Measurements from ENCODE around the gene NBPF19. TPM values are rescaled to one million over a fixed set of nuclear protein-coding genes. Genes with fewer than 3 reads are reported as not detected.
"Not testable (repeated sequence)": the region's sequence is repeated elsewhere in the genome, so short reads cannot be mapped to it uniquely, and the experiment has no call there.

Gene NBPF19
- total RNA-seq, 2 donors from 2014 or later, result 7.7 to 15.1 TPM

DNA sequence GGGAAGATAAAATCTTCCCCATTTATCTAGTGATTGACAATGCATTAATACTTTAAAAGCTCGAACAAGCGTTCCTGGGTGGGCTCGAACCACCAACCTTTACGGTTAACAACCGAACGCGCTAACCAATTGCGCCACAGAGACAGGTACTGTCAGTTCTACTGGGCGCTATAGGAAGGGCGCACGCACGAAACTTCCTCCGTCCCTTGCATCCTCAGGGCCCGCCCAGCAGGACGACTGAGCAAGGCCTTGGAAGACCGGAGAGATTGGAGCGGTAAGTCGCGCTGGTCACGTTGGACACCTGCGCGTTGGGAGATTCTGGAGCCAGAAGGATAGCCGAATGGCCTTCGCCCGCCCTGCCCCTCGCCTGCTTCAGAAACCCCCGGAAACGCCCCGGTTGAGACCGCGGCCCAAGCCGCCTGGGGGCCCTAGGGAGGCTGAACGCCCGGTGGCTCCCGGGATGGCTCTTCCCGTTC lies 83.5 kb downstream of the NBPF19 start:
- not testable (repeated sequence) for H3K36me3 ChIP-seq (ENCODE audit: control insufficient read depth, insufficient read depth, low read length); H3K4me1 ChIP-seq (ENCODE audit: control insufficient read depth, insufficient read depth, low read length); H3K36me3 Mint-ChIP-seq (ENCODE audit: low read depth); H3K9ac ChIP-seq (ENCODE audit: extremely low read depth, low read length, poor library complexity, severe bottlenecking); H3K27me3 ChIP-seq (ENCODE audit: control insufficient read depth, insufficient read depth, low read length, poor library complexity, severe bottlenecking); H3K9me3 ChIP-seq (ENCODE audit: control insufficient read depth, low read length); H3K27me3 Mint-ChIP-seq (ENCODE audit: insufficient read depth); H3K4me1 Mint-ChIP-seq; H3K9me3 Mint-ChIP-seq; H3K27ac ChIP-seq (ENCODE audit: low read depth, low read length); H3K27ac Mint-ChIP-seq
- DNase-seq, result peak; percentile 87
- peak; percentile 31 for TF ChIP-seq CTCF (conservative IDR thresholded peaks at IDR 0.05)
- peak overlapping the region; percentile 73 for H3K4me3 ChIP-seq (ENCODE audit: low read length)
- peak overlapping the region; percentile 58 for H3K4me3 Mint-ChIP-seq
- 2 to 9% methylated on average over 7 to 25 of the region's 36 CpGs for WGBS, 2 experiments (ENCODE audit: insufficient coverage in 1 of 2, insufficient read length in 1 of 2)

DNA sequence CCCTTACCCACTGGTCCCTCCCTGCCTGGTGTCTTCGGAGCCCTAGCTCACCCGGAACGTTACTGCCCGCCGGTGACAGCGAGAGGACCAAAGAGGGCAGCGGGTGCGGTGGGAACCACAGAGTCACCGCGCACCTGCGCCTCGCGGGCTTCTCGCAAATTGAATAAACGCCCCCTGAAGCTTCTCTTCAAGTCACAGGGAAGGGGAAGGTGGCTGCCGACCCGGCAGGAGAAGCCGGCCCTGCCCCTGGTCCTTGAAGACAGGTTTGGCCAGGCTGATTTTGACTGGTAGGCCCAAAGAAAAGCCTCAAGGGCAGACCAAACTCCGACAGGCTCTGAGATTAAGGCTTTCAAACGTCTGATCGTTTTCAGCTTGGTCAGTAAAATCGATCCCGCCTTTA lies 87.0 kb downstream of the NBPF19 start:
- 90 to 95% methylated on average over 2 to 17 of the region's 23 CpGs for WGBS, 2 experiments (ENCODE audit: insufficient coverage in 1 of 2, insufficient read length in 1 of 2)

DNA sequence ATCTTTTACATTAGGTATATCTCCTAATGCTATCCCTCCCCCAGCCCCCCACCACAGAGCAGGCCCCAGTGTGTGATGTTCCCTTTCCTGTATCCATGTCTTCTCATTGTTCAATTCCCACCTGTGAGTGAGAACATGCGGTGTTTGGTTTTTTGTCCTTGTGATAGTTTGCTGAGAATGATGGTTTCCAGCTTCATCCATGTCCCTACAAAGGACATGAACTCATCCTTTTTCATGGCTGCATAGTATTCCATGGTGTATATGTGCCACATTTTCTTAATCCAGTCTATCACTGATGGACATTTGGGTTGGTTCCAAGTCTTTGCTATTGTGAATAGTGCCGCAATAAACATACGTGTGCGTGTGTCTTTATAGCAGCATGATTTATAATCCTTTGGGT lies 90.6 kb downstream of the NBPF19 start:
- not testable (repeated sequence) for H3K4me1 Mint-ChIP-seq; H3K4me3 ChIP-seq (ENCODE audit: low read length); H3K9me3 ChIP-seq (ENCODE audit: control insufficient read depth, low read length); DNase-seq; H3K36me3 Mint-ChIP-seq (ENCODE audit: low read depth); H3K9me3 Mint-ChIP-seq; H3K4me1 ChIP-seq (ENCODE audit: control insufficient read depth, insufficient read depth, low read length); H3K4me3 Mint-ChIP-seq; H3K27ac Mint-ChIP-seq; H3K9ac ChIP-seq (ENCODE audit: extremely low read depth, low read length, poor library complexity, severe bottlenecking); H3K27ac ChIP-seq (ENCODE audit: low read depth, low read length); H3K36me3 ChIP-seq (ENCODE audit: control insufficient read depth, insufficient read depth, low read length); H3K27me3 ChIP-seq (ENCODE audit: control insufficient read depth, insufficient read depth, low read length, poor library complexity, severe bottlenecking); H3K27me3 Mint-ChIP-seq (ENCODE audit: insufficient read depth)
- WGBS, 2 experiments (ENCODE audit: insufficient coverage in 1 of 2, insufficient read length in 1 of 2), result no CpG with 5 or more reads among the region's 4 CpGs

More for the DNA sequence above, 87.0 kb downstream of the NBPF19 start:
- not testable (repeated sequence) for DNase-seq; H3K9me3 ChIP-seq (ENCODE audit: control insufficient read depth, low read length); H3K27me3 Mint-ChIP-seq (ENCODE audit: insufficient read depth); H3K9ac ChIP-seq (ENCODE audit: extremely low read depth, low read length, poor library complexity, severe bottlenecking); H3K27me3 ChIP-seq (ENCODE audit: control insufficient read depth, insufficient read depth, low read length, poor library complexity, severe bottlenecking); H3K27ac ChIP-seq (ENCODE audit: low read depth, low read length); H3K4me1 ChIP-seq (ENCODE audit: control insufficient read depth, insufficient read depth, low read length); H3K4me3 ChIP-seq (ENCODE audit: low read length); H3K4me1 Mint-ChIP-seq; H3K4me3 Mint-ChIP-seq; H3K36me3 ChIP-seq (ENCODE audit: control insufficient read depth, insufficient read depth, low read length); H3K36me3 Mint-ChIP-seq (ENCODE audit: low read depth); H3K27ac Mint-ChIP-seq; H3K9me3 Mint-ChIP-seq

- not testable (repeated sequence) for H3K9me3 Mint-ChIP-seq; H3K4me1 ChIP-seq (ENCODE audit: control insufficient read depth, insufficient read depth, low read length); H3K27ac Mint-ChIP-seq; H3K4me3 ChIP-seq (ENCODE audit: low read length); DNase-seq; H3K36me3 ChIP-seq (ENCODE audit: control insufficient read depth, insufficient read depth, low read length); H3K9me3 ChIP-seq (ENCODE audit: control insufficient read depth, low read length); H3K9ac ChIP-seq (ENCODE audit: extremely low read depth, low read length, poor library complexity, severe bottlenecking); H3K36me3 Mint-ChIP-seq (ENCODE audit: low read depth); H3K4me1 Mint-ChIP-seq; H3K27me3 Mint-ChIP-seq (ENCODE audit: insufficient read depth); H3K27ac ChIP-seq (ENCODE audit: low read depth, low read length); H3K4me3 Mint-ChIP-seq; H3K27me3 ChIP-seq (ENCODE audit: control insufficient read depth, insufficient read depth, low read length, poor library complexity, severe bottlenecking)
Observed at GRCh38 chr1:149572763-149573162, 97.9 kb downstream of the NBPF19 start.

DNA sequence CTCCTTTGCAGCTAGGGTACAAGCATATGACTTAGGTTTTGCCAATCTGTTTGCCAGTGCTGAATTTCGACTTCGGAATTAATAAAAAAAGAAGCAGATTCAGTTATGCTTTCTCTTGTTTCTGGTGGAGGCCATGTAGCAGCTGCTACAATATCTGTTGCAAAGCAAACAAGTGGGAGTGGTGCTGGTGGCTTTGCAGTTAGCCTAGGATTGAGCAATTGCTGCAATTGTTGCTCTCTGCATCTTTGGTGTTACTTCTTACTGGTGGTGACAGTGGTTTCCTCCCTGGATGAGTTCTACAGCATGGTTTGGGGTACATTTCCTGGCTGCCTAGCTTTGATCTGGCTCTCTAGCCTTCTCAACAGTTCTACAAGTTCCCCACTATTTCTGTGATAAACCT lies 110.7 kb downstream of the NBPF19 start:
- not testable (repeated sequence) for H3K4me1 Mint-ChIP-seq; H3K9me3 ChIP-seq (ENCODE audit: control insufficient read depth, low read length); H3K27me3 Mint-ChIP-seq (ENCODE audit: insufficient read depth); H3K9ac ChIP-seq (ENCODE audit: extremely low read depth, low read length, poor library complexity, severe bottlenecking); H3K4me1 ChIP-seq (ENCODE audit: control insufficient read depth, insufficient read depth, low read length); H3K36me3 ChIP-seq (ENCODE audit: control insufficient read depth, insufficient read depth, low read length); H3K4me3 Mint-ChIP-seq; H3K36me3 Mint-ChIP-seq (ENCODE audit: low read depth); H3K27ac ChIP-seq (ENCODE audit: low read depth, low read length); DNase-seq; H3K27ac Mint-ChIP-seq; H3K4me3 ChIP-seq (ENCODE audit: low read length); H3K27me3 ChIP-seq (ENCODE audit: control insufficient read depth, insufficient read depth, low read length, poor library complexity, severe bottlenecking); H3K9me3 Mint-ChIP-seq
- no CpG with 5 or more reads among the region's 2 CpGs for WGBS, 2 experiments (ENCODE audit: insufficient coverage in 1 of 2, insufficient read length in 1 of 2)

Other genes with a start within 250 kb of the NBPF19 start
- not detected for gene PPIAL4C, start 108.8 kb downstream of the NBPF19 start, total RNA-seq